ENCODE results near the gene FZD1. TPM values are rescaled to one million over a fixed set of nuclear protein-coding genes. Genes with fewer than 3 reads are reported as not detected.

Gene FZD1
- total RNA-seq, 1 donor from 2014 or later = 5.1 TPM

GRCh38 chr7:91297939-91298338 lies 33.7 kb downstream of the FZD1 start:
- peaks cover 9% of the 10 kb centered on the region for H3K4me1 ChIP-seq
- no peaks in the 10 kb centered on the region for H3K9me3 ChIP-seq (ENCODE audit: low read depth)
- H3K4me3 Mint-ChIP-seq = no peak overlapping the region
- H3K79me2 ChIP-seq (ENCODE audit: low read depth) = no peaks in the 10 kb centered on the region
- no peaks in the 10 kb centered on the region for H4K20me1 ChIP-seq (ENCODE audit: low read depth)
- no peaks in the 10 kb centered on the region for H3K36me3 ChIP-seq
- H3K27ac Mint-ChIP-seq = no peak overlapping the region
- H3K9ac ChIP-seq = no peak overlapping the region
- no peak overlapping the region for H3K4me3 ChIP-seq
- H3K36me3 Mint-ChIP-seq = no peaks in the 10 kb centered on the region
- DNase-seq (ENCODE audit: low spot score) = no peak
- peaks cover 5% of the 10 kb centered on the region for H3K9me3 Mint-ChIP-seq
- no peak overlapping the region for H2AFZ ChIP-seq (replicated peaks)
- H3F3A ChIP-seq (ENCODE audit: low read depth) = no peaks in the 10 kb centered on the region
- TF ChIP-seq CTCF (IDR thresholded peaks at IDR 0.05) = no peak
- no peak for TF ChIP-seq EZH2phosphoT487 (IDR thresholded peaks at IDR 0.05)
- no peak for TF ChIP-seq EZH2 (IDR thresholded peaks at IDR 0.05)
- H3K27me3 ChIP-seq = peaks cover 4% of the 10 kb centered on the region
- no peak overlapping the region for H3K4me2 ChIP-seq
- no peaks in the 10 kb centered on the region for H3K27me3 Mint-ChIP-seq (ENCODE audit: insufficient read depth, low read depth)
- H3K27ac ChIP-seq = no peak overlapping the region
- H3K4me1 Mint-ChIP-seq = peaks cover 13% of the 10 kb centered on the region

- H3K4me2 ChIP-seq = no peak overlapping the region
- H3K27me3 ChIP-seq = no peaks in the 10 kb centered on the region
- H3K4me1 ChIP-seq = peaks cover 10% of the 10 kb centered on the region
- H3F3A ChIP-seq (ENCODE audit: low read depth) = no peaks in the 10 kb centered on the region
- H3K36me3 ChIP-seq = no peaks in the 10 kb centered on the region
- no peak overlapping the region for H3K27ac ChIP-seq
- Mint-ChIP-seq H3K27ac (no peak overlapping the region), H3K27me3 (ENCODE audit: insufficient read depth, low read depth) (no peaks in the 10 kb centered on the region), H3K4me1 (peaks cover 6% of the 10 kb centered on the region), H3K9me3 (peaks cover 5% of the 10 kb centered on the region), H3K4me3 (no peak overlapping the region), H3K36me3 (no peaks in the 10 kb centered on the region)
- no peak overlapping the region for H2AFZ ChIP-seq (replicated peaks)
- H3K79me2 ChIP-seq (ENCODE audit: low read depth) = no peaks in the 10 kb centered on the region
- no peak overlapping the region for H3K4me3 ChIP-seq
- TF ChIP-seq CTCF (IDR thresholded peaks at IDR 0.05) (no peak), EZH2 (IDR thresholded peaks at IDR 0.05) (no peak), EZH2phosphoT487 (IDR thresholded peaks at IDR 0.05) (no peak)
- DNase-seq (ENCODE audit: low spot score) = no peak
- no peaks in the 10 kb centered on the region for H3K9me3 ChIP-seq (ENCODE audit: low read depth)
- H4K20me1 ChIP-seq (ENCODE audit: low read depth) = no peaks in the 10 kb centered on the region
- H3K9ac ChIP-seq = no peak overlapping the region
Observed at GRCh38 chr7:91299952-91300775, 35.9 kb downstream of the FZD1 start.

GRCh38 chr7:91302794-91303193 lies 38.6 kb downstream of the FZD1 start:
- peaks cover 9% of the 10 kb centered on the region for H3K4me1 Mint-ChIP-seq
- Histone ChIP-seq H3K27me3 (no peaks in the 10 kb centered on the region), H3F3A (ENCODE audit: low read depth) (no peaks in the 10 kb centered on the region), H3K4me3 (no peak overlapping the region), H3K4me1 (peaks cover 10% of the 10 kb centered on the region), H3K9me3 (ENCODE audit: low read depth) (no peaks in the 10 kb centered on the region), H3K27ac (no peak overlapping the region), H2AFZ (replicated peaks) (no peak overlapping the region), H3K9ac (no peak overlapping the region), H3K4me2 (no peak overlapping the region), H3K36me3 (no peaks in the 10 kb centered on the region), H4K20me1 (ENCODE audit: low read depth) (no peaks in the 10 kb centered on the region), H3K79me2 (ENCODE audit: low read depth) (no peaks in the 10 kb centered on the region)
- no peaks in the 10 kb centered on the region for H3K9me3 Mint-ChIP-seq
- no peak overlapping the region for H3K4me3 Mint-ChIP-seq
- no peak overlapping the region for H3K27ac Mint-ChIP-seq
- DNase-seq (ENCODE audit: low spot score) = peak; percentile 28
- TF ChIP-seq EZH2phosphoT487 (IDR thresholded peaks at IDR 0.05) (no peak), CTCF (IDR thresholded peaks at IDR 0.05) (no peak), EZH2 (IDR thresholded peaks at IDR 0.05) (no peak)
- no peaks in the 10 kb centered on the region for H3K36me3 Mint-ChIP-seq
- H3K27me3 Mint-ChIP-seq (ENCODE audit: insufficient read depth, low read depth) = no peaks in the 10 kb centered on the region

Measured in neural progenitor cell (in vitro differentiated cells).